Bronchial epithelial cell (primary cell): ENCODE results near the gene CREG1. TPM values are rescaled to one million over a fixed set of nuclear protein-coding genes. Genes with fewer than 3 reads are reported as not detected.

ENCODE experiments used
- DNase-seq: peaks from one replicate; pipeline ENCODE4 v3.0.0-alpha.2; 2010; ENCODE audit warnings: low read depth
- FAIRE-seq: peaks from 2 replicates; lab custom pipeline; 2011; peaks lifted over from hg19 to GRCh38; lab: Jason Lieb, UNC
- H3K27me3 ChIP-seq: 2 replicates; pipeline ENCODE4 v1.5.1; 2011; ENCODE audit warnings: low read length; ENCODE audit not compliant: control insufficient read depth, insufficient read depth
- H3K36me3 ChIP-seq: 2 replicates; pipeline ENCODE4 v1.5.1; 2011; ENCODE audit warnings: low read length; ENCODE audit not compliant: control insufficient read depth, insufficient read depth
- H3K4me3 ChIP-seq: 2 replicates; pipeline ENCODE4 v1.5.1; 2011; ENCODE audit warnings: mild to moderate bottlenecking, low read depth, low read length, control low read depth
- total RNA-seq: library from RNA; depleted of rRNA; stranded (reverse); fragments of >200 nt; gene quantifications from 2 replicates; pipeline ENCODE4 v1.2.1, GENCODE V29; 2014
- TF ChIP-seq, protein P1 (sequence below): IDR thresholded peaks from 2 replicates; pipeline ENCODE4 v1.5.1; 2011; ENCODE audit warnings: mild to moderate bottlenecking, moderate library complexity, low read length, control low read depth, inconsistent platforms; ENCODE audit not compliant: insufficient read depth, severe bottlenecking

The CREG1 gene
- total RNA-seq, 1 donor from 2014 or later, result 78.2 TPM

DNA sequence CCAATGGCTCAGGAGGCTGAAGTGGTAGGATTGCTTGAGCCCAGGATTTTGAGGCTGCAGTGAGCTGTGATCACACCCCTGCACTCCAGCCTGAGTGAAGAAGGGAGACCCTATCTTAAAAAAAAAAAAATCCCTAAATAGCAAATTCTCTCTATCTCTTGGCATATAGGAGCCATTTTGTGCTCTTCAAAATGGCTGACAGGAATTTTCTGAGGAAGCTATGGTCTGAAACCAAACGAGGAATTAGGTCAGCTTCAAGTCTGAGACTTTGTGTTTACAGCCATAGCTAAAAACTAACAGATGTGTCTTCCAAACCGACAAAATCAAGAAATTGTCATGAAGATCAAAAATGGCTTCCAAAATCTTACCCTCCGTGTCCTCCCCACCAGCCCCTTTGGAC is 45.8 kb downstream of the CREG1 start:
- Histone ChIP-seq H3K4me3 (no peak overlapping the region), H3K36me3 (no peaks in the 10 kb centered on the region), H3K27me3 (peaks cover 3% of the 10 kb centered on the region)
- FAIRE-seq (no peak), DNase-seq (no peak)
- TF ChIP-seq, protein P1, sequence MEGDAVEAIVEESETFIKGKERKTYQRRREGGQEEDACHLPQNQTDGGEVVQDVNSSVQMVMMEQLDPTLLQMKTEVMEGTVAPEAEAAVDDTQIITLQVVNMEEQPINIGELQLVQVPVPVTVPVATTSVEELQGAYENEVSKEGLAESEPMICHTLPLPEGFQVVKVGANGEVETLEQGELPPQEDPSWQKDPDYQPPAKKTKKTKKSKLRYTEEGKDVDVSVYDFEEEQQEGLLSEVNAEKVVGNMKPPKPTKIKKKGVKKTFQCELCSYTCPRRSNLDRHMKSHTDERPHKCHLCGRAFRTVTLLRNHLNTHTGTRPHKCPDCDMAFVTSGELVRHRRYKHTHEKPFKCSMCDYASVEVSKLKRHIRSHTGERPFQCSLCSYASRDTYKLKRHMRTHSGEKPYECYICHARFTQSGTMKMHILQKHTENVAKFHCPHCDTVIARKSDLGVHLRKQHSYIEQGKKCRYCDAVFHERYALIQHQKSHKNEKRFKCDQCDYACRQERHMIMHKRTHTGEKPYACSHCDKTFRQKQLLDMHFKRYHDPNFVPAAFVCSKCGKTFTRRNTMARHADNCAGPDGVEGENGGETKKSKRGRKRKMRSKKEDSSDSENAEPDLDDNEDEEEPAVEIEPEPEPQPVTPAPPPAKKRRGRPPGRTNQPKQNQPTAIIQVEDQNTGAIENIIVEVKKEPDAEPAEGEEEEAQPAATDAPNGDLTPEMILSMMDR, result no peak

DNA sequence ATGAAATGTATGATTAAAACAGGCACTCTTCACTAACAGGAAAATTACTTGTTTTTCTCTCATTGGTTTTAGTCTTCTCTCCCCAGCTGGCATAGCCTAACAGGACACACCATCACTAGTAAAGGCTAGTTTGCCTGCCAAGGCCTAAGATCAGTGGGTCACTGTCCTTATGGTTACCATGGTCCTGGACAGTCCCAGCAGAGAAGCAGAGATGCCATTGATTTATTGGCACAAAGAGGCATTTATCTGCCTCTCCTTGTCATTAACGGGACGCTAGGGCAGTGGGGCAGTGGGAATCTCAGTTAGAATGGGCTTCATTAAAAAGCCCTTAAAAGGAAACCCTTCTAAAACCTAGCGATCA is 49.1 kb downstream of the CREG1 start:
- DNase-seq, result no peak
- peaks cover 4% of the 10 kb centered on the region for H3K27me3 ChIP-seq
- TF ChIP-seq, protein P1, result no peak
- no peak for FAIRE-seq
- no peaks in the 10 kb centered on the region for H3K36me3 ChIP-seq
- no peak overlapping the region for H3K4me3 ChIP-seq

DNA sequence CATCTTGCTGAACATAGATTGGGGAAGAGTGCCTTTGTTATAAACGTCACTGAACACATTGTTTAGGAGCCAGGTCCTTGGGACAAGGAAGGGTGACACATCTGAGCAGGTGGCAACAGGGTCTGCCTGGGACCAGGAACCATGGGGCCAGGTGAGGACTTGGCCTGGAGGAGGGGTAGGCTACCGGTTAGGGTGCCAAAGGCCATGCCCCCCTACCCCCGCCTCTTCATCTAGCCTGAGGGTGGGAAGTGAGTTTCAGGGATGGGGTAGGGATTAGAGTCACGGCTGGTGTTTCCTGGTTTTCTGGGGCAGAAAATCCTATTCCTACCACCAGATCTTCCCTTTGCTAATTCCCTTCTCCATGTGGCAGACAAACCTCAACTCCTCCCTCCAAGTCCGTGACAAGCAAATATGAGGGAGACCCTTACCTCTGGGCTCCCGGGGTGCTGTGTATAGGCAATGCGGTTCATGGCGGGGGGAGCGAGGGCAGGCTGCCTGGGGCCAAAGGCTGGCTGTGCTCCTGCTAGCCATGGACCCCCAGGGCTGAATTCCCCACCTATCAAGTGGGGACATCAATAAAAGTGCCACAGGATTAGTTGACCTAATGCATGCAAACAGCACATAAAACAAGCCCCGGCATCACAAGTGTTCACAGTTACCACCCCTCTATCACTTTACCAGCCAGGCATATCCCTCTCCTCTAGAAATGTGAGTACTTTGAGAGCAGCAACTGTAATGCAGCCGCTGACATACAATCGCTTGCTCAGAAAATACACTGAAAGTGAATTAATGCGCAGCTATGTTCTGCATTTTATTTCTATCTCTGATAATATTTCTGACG is 49.7 kb downstream of the CREG1 start:
- FAIRE-seq, result no peak
- TF ChIP-seq, protein P1, result no peak
- Histone ChIP-seq H3K27me3 (peaks cover 4% of the 10 kb centered on the region), H3K4me3 (no peak overlapping the region), H3K36me3 (no peaks in the 10 kb centered on the region)
- DNase-seq, result no peak

DNA sequence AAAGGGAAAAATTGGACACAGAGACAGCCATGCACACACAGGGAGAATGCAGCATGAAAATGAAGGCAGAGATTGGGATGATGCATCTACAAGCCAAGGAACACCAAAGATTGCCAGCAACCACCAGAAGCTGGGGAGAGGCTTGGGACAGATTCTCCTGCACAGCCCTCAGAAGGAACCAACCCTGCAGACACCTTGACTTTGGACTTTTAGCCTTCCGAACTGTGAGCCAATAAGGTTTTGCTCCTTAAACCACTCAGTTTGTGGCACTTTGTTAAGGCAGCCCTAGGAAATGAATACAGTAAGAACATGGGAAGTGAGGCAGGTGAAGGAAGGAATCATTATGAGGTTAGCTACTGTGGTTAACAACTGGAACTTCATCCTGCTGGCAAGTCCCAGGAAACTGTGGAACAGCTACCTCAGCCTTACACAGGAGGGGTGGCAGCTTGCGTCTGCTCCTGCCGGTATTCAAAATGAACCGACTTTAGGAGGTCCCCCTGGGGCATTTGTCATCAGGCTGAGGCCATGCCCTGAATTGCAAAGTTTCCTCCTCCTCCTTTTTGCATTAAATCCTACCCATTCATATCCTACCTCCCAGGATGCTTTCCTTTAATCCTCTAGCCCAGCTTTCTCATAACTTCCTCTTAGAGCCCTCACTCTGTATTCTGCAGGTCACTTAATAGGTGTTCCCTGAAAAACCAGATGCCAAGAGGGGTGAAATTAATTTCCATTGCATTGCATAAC is 50.7 kb downstream of the CREG1 start:
- DNase-seq (no peak), FAIRE-seq (no peak)
- H3K36me3 ChIP-seq, result no peaks in the 10 kb centered on the region
- peaks cover 4% of the 10 kb centered on the region for H3K27me3 ChIP-seq
- no peak overlapping the region for H3K4me3 ChIP-seq
- TF ChIP-seq, protein P1, result no peak

DNA sequence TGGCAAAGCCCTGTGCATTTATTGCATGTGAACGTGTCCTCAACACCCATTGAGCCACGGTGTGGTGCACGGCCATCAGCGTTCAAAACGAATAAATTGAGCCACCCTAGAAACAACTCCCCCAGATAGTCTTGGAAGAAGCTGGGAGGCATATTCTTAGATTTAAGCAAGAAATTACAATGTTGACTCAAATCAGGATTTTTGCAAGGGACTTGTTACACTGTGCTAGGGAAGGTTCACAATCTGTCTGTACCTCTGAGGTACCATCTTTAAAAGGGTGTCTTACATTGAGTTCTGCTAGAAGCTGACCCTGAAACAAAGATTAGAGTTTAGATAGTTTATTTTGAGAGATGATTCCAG is 51.4 kb downstream of the CREG1 start:
- no peak for DNase-seq
- Histone ChIP-seq H3K4me3 (no peak overlapping the region), H3K36me3 (no peaks in the 10 kb centered on the region), H3K27me3 (peaks cover 4% of the 10 kb centered on the region)
- FAIRE-seq, result no peak
- TF ChIP-seq, protein P1, result no peak
